Endothelial cell of umbilical vein (primary cell): ENCODE results near the gene SRPK2.

Experiments used
- EZH2 ChIP-seq: IDR thresholded peaks from 2 replicates; pipeline ENCODE4 v1.6.1; 2012; ENCODE audit warnings: borderline replicate concordance, low read depth, mild to moderate bottlenecking, moderate library complexity, low read length, inconsistent platforms; ENCODE audit not compliant: severe bottlenecking
- FOS ChIP-seq: IDR thresholded peaks from 2 replicates; pipeline ENCODE4 v1.6.1; 2011; ENCODE audit warnings: mild to moderate bottlenecking, low read length, moderate library complexity, borderline replicate concordance; ENCODE audit not compliant: insufficient read depth
- TF ChIP-seq, protein P1 (sequence below), 2 donors: IDR thresholded peaks; 1 replicate in 1 of 2; 2 replicates in 1 of 2; pipeline ENCODE4 v1.5.1; 2011; ENCODE audit warnings: low read length in 2 of 2, mild to moderate bottlenecking in 2 of 2, moderate library complexity in 2 of 2, control low read depth in 1 of 2, inconsistent platforms in 1 of 2, low read depth in 1 of 2; ENCODE audit not compliant: insufficient read depth in 1 of 2; ENCODE audit errors: extremely low read depth in 1 of 2

DNA sequence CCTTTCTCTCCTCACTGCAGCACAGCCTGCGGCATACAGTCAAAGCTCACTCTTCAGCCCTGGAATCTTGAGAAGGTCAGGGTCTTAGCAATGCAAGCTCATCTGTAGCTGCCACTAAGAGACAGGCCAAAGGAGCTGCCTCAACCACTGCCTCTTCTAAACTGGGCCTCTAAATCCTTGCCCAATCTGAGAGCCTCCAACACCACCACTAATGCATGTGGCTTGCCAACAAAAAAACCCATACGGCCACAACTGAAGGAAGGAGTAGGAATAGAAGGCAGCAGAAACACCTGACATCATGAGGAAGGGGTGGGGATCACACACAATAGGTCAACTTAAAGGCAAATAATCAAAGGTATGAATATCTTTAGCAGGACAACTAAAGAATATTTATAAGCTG, 183.8 kb downstream of the SRPK2 start:
- TF ChIP-seq FOS (no peak), EZH2 (no peak)
- TF ChIP-seq, protein P1, sequence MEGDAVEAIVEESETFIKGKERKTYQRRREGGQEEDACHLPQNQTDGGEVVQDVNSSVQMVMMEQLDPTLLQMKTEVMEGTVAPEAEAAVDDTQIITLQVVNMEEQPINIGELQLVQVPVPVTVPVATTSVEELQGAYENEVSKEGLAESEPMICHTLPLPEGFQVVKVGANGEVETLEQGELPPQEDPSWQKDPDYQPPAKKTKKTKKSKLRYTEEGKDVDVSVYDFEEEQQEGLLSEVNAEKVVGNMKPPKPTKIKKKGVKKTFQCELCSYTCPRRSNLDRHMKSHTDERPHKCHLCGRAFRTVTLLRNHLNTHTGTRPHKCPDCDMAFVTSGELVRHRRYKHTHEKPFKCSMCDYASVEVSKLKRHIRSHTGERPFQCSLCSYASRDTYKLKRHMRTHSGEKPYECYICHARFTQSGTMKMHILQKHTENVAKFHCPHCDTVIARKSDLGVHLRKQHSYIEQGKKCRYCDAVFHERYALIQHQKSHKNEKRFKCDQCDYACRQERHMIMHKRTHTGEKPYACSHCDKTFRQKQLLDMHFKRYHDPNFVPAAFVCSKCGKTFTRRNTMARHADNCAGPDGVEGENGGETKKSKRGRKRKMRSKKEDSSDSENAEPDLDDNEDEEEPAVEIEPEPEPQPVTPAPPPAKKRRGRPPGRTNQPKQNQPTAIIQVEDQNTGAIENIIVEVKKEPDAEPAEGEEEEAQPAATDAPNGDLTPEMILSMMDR (IDR thresholded peaks at IDR 0.05; ENCODE audit: extremely low read depth in 1 of 2, insufficient read depth in 1 of 2, low read depth in 1 of 2, low read length in 2 of 2) = no peak
